Measurements from ENCODE around the gene PLSCR5.

- no peak for TF ChIP-seq POLR2A (IDR thresholded peaks at IDR 0.05)
- TF ChIP-seq, protein P1, sequence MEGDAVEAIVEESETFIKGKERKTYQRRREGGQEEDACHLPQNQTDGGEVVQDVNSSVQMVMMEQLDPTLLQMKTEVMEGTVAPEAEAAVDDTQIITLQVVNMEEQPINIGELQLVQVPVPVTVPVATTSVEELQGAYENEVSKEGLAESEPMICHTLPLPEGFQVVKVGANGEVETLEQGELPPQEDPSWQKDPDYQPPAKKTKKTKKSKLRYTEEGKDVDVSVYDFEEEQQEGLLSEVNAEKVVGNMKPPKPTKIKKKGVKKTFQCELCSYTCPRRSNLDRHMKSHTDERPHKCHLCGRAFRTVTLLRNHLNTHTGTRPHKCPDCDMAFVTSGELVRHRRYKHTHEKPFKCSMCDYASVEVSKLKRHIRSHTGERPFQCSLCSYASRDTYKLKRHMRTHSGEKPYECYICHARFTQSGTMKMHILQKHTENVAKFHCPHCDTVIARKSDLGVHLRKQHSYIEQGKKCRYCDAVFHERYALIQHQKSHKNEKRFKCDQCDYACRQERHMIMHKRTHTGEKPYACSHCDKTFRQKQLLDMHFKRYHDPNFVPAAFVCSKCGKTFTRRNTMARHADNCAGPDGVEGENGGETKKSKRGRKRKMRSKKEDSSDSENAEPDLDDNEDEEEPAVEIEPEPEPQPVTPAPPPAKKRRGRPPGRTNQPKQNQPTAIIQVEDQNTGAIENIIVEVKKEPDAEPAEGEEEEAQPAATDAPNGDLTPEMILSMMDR (IDR thresholded peaks at IDR 0.05): peak in 3 of 4 donors; percentile 44 to 51 (median 51)
These were observed 10.2 kb downstream of the PLSCR5 start for GRCh38 chr3:146594843-146595482.
